ENCODE results near the gene FGFBP2. TPM values are rescaled to one million over a fixed set of nuclear protein-coding genes. Genes with fewer than 3 reads are reported as not detected.

FGFBP2 gene
- total RNA-seq (2014; rRNA removed; shearing (Covaris generic)) (not detected in 2 replicates), polyA plus RNA-seq (2016; fragmentation: Nextera tagmentation; extraction: Ambion mirVana) (not detected in 2 replicates)

GRCh38 chr4:15963001-15963451, at the start of gene FGFBP2:
TSS of gene FGFBP2 (minus strand) at chr4:15963175. CDS start at chr4:15963129, 46 bp downstream.
- Histone ChIP-seq H3K27me3 (replicated peaks; ENCODE audit: insufficient read depth) (peaks cover 22% of the 10 kb centered on the region; the same call in 1 of the 2 replicates), H2AFZ (peak within 1 kb of the TSS; percentile 42), H4K20me1 (ENCODE audit: insufficient read depth) (no peaks in the 10 kb centered on the region), H3K4me3 (no peak within 1 kb of the TSS), H3K79me2 (ENCODE audit: insufficient read depth) (no peaks in the 10 kb centered on the region), H3K4me2 (ENCODE audit: unreplicated experiment) (peak within 1 kb of the TSS; percentile 1), H3K9ac (no peak within 1 kb of the TSS), H3K4me1 (ENCODE audit: insufficient read depth) (no peaks in the 10 kb centered on the region), H3K9me2 (ENCODE audit: insufficient read depth) (no peaks in the 10 kb centered on the region), H3K9me3 (ENCODE audit: low read depth) (no peaks in the 10 kb centered on the region), H3K27ac (no peak within 1 kb of the TSS), H3K36me3 (ENCODE audit: low read depth) (no peaks in the 10 kb centered on the region), H3F3A (ENCODE audit: insufficient read depth) (no peaks in the 10 kb centered on the region)
- DNase-seq = peak; percentile 78
- in situ Hi-C loops (cut with MboI) = loop anchor here (25.0 kb wide), 1 partner anchor 476 kb away; no protein-coding TSS in a partner anchor
- 2 to 11% methylated on average over 9 of the region's 9 CpGs for WGBS, 2 experiments (ENCODE audit: low coverage in 1 of 2, low lambda C conversion rate in 2 of 2, missing lambda C conversion rate in 2 of 2)
- TF ChIP-seq EZH2phosphoT487 (IDR thresholded peaks at IDR 0.05; ENCODE audit: insufficient read depth, low read depth) = no peak
- no peak for TF ChIP-seq EZH2 (IDR thresholded peaks at IDR 0.05; ENCODE audit: insufficient read depth, poor library complexity, severe bottlenecking)

- Histone ChIP-seq H3K36me3 (ENCODE audit: low read depth) (no peaks in the 10 kb centered on the region), H3K9me2 (ENCODE audit: insufficient read depth) (no peaks in the 10 kb centered on the region), H2AFZ (no peak overlapping the region), H3K27me3 (replicated peaks; ENCODE audit: insufficient read depth) (peaks cover 33% of the 10 kb centered on the region), H3K4me3 (no peak overlapping the region), H3K4me1 (ENCODE audit: insufficient read depth) (no peaks in the 10 kb centered on the region), H3K9ac (no peak overlapping the region), H3K79me2 (ENCODE audit: insufficient read depth) (no peaks in the 10 kb centered on the region), H4K20me1 (ENCODE audit: insufficient read depth) (no peaks in the 10 kb centered on the region), H3K4me2 (ENCODE audit: unreplicated experiment) (no peak overlapping the region), H3K27ac (no peak overlapping the region), H3K9me3 (ENCODE audit: low read depth) (no peaks in the 10 kb centered on the region), H3F3A (ENCODE audit: insufficient read depth) (no peaks in the 10 kb centered on the region)
- WGBS, 2 experiments (ENCODE audit: low coverage in 1 of 2, low lambda C conversion rate in 2 of 2, missing lambda C conversion rate in 2 of 2) = 60 to 67% methylated on average over 6 of the region's 6 CpGs
- in situ Hi-C loops (cut with MboI) = no loop called here
- TF ChIP-seq EZH2phosphoT487 (IDR thresholded peaks at IDR 0.05; ENCODE audit: insufficient read depth, low read depth) = no peak
- TF ChIP-seq EZH2 (IDR thresholded peaks at IDR 0.05; ENCODE audit: insufficient read depth, poor library complexity, severe bottlenecking) = no peak
- no peak for DNase-seq
Observed at GRCh38 chr4:16011173-16011572, 48.2 kb upstream of the FGFBP2 start.

- WGBS, 2 experiments (ENCODE audit: low coverage in 1 of 2, low lambda C conversion rate in 2 of 2, missing lambda C conversion rate in 2 of 2) = 60 to 66% methylated on average over 4 of the region's 4 CpGs
Observed at GRCh38 chr4:16009153-16009552, 46.2 kb upstream of the FGFBP2 start.

GRCh38 chr4:16007471-16008095, 44.6 kb upstream of the FGFBP2 start:
- Histone ChIP-seq H3K36me3 (ENCODE audit: low read depth) (no peaks in the 10 kb centered on the region), H3F3A (ENCODE audit: insufficient read depth) (no peaks in the 10 kb centered on the region), H3K9me2 (ENCODE audit: insufficient read depth) (no peaks in the 10 kb centered on the region), H3K79me2 (ENCODE audit: insufficient read depth) (no peaks in the 10 kb centered on the region), H4K20me1 (ENCODE audit: insufficient read depth) (no peaks in the 10 kb centered on the region), H3K27me3 (replicated peaks; ENCODE audit: insufficient read depth) (peaks cover 51% of the 10 kb centered on the region), H2AFZ (no peak overlapping the region), H3K4me2 (ENCODE audit: unreplicated experiment) (no peak overlapping the region), H3K27ac (no peak overlapping the region), H3K9ac (no peak overlapping the region), H3K4me3 (no peak overlapping the region), H3K9me3 (ENCODE audit: low read depth) (no peaks in the 10 kb centered on the region), H3K4me1 (ENCODE audit: insufficient read depth) (no peaks in the 10 kb centered on the region)
- in situ Hi-C loops (cut with MboI) = no loop called here
- 52% methylated on average over 5 of the region's 5 CpGs for WGBS, 2 experiments (ENCODE audit: low coverage in 1 of 2, low lambda C conversion rate in 2 of 2, missing lambda C conversion rate in 2 of 2)
- TF ChIP-seq EZH2 (IDR thresholded peaks at IDR 0.05; ENCODE audit: insufficient read depth, poor library complexity, severe bottlenecking) (no peak), EZH2phosphoT487 (IDR thresholded peaks at IDR 0.05; ENCODE audit: insufficient read depth, low read depth) (no peak)
- DNase-seq = no peak

More at GRCh38 chr4:16009153-16009552, 46.2 kb upstream of the FGFBP2 start:
- no peak overlapping the region for H3K4me3 ChIP-seq
- no peaks in the 10 kb centered on the region for H3K9me3 ChIP-seq (ENCODE audit: low read depth)
- peaks cover 44% of the 10 kb centered on the region for H3K27me3 ChIP-seq (replicated peaks; ENCODE audit: insufficient read depth)
- in situ Hi-C loops (cut with MboI) = no loop called here
- H3K79me2 ChIP-seq (ENCODE audit: insufficient read depth) = no peaks in the 10 kb centered on the region
- no peaks in the 10 kb centered on the region for H3K9me2 ChIP-seq (ENCODE audit: insufficient read depth)
- no peak overlapping the region for H3K4me2 ChIP-seq (ENCODE audit: unreplicated experiment)
- no peak overlapping the region for H3K27ac ChIP-seq
- no peak for DNase-seq
- H3K4me1 ChIP-seq (ENCODE audit: insufficient read depth) = no peaks in the 10 kb centered on the region
- no peaks in the 10 kb centered on the region for H4K20me1 ChIP-seq (ENCODE audit: insufficient read depth)
- TF ChIP-seq EZH2phosphoT487 (IDR thresholded peaks at IDR 0.05; ENCODE audit: insufficient read depth, low read depth) (no peak), EZH2 (IDR thresholded peaks at IDR 0.05; ENCODE audit: insufficient read depth, poor library complexity, severe bottlenecking) (no peak)
- no peaks in the 10 kb centered on the region for H3K36me3 ChIP-seq (ENCODE audit: low read depth)
- H3F3A ChIP-seq (ENCODE audit: insufficient read depth) = no peaks in the 10 kb centered on the region
- no peak overlapping the region for H3K9ac ChIP-seq
- no peak overlapping the region for H2AFZ ChIP-seq

Measured in GM23248 (cell line).